Activated CD4-positive, alpha-beta T cell treated with anti-CD3 and anti-CD28 coated beads, Interleukin-2, amount 10 ng/mL, durations not matched to agents 24 days and 14 days (primary cell): ENCODE data around the gene NDRG3. TPM values are rescaled to one million over a fixed set of nuclear protein-coding genes. Genes with fewer than 3 reads are reported as not detected.
"Not testable (repeated sequence)": the region's sequence is repeated elsewhere in the genome, so short reads cannot be mapped to it uniquely, and the experiment has no call there.

ENCODE experiments used
- DNase-seq: peaks from one replicate; pipeline ENCODE4 v3.0.0; 2022
- H3K27ac Mint-ChIP-seq: one replicate; pipeline ENCODE4 v1.8.0; 2022; ENCODE audit warnings: mild to moderate bottlenecking, mixed read lengths
- H3K27me3 Mint-ChIP-seq: one replicate; pipeline ENCODE4 v1.8.0; 2022; ENCODE audit warnings: mixed read lengths
- H3K36me3 Mint-ChIP-seq: one replicate; pipeline ENCODE4 v1.8.0; 2022; ENCODE audit warnings: low read depth, mild to moderate bottlenecking, mixed read lengths
- H3K4me1 Mint-ChIP-seq: one replicate; pipeline ENCODE4 v1.8.0; 2021; ENCODE audit warnings: mixed read lengths
- H3K4me3 Mint-ChIP-seq: one replicate; pipeline ENCODE4 v1.8.0; 2022; ENCODE audit warnings: mild to moderate bottlenecking, moderate library complexity, mixed read lengths
- H3K9me3 Mint-ChIP-seq: one replicate; pipeline ENCODE4 v1.8.0; 2021; ENCODE audit warnings: mixed read lengths
- intact Hi-C: fragments of 100-400 bp; cut with micrococcal nuclease; formaldehyde crosslinking; loops from one replicate; pipeline ENCODE4 v1.15.1; 2023
- total RNA-seq: library from RNA; stranded (reverse); gene quantifications from 2 replicates; pipeline ENCODE4 v1.2.3, GENCODE V29; 2022

The NDRG3 gene
- total RNA-seq, 1 donor from 2014 or later = 24.7 TPM

DNA sequence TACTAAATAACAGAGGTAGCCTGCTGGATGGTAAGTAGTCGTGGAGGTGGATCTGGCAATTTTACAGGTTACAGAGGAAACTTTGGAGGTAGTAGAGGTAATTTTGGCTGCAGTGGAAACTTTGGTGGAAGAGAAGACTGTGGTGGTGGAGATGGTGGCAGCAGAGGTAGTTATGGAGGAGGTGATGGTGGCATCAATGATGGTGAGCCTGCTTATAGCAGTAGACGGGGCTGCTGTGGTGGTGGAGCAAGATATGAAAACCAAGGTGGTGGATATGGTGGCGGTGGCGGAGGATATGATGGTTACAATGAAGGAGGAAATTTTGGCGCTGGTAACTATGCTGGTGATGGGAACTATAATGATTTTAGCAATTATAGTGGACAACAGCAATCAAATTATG lies 125.0 kb downstream of the NDRG3 start:
- no peaks in the 10 kb centered on the region for H3K27me3 Mint-ChIP-seq
- H3K4me3 Mint-ChIP-seq = no peak overlapping the region
- peaks cover 39% of the 10 kb centered on the region for H3K36me3 Mint-ChIP-seq
- no peaks in the 10 kb centered on the region for H3K9me3 Mint-ChIP-seq
- H3K4me1 Mint-ChIP-seq = peaks cover 16% of the 10 kb centered on the region
- intact Hi-C loops = no loop called here
- no peak for DNase-seq
- H3K27ac Mint-ChIP-seq = no peak overlapping the region

DNA sequence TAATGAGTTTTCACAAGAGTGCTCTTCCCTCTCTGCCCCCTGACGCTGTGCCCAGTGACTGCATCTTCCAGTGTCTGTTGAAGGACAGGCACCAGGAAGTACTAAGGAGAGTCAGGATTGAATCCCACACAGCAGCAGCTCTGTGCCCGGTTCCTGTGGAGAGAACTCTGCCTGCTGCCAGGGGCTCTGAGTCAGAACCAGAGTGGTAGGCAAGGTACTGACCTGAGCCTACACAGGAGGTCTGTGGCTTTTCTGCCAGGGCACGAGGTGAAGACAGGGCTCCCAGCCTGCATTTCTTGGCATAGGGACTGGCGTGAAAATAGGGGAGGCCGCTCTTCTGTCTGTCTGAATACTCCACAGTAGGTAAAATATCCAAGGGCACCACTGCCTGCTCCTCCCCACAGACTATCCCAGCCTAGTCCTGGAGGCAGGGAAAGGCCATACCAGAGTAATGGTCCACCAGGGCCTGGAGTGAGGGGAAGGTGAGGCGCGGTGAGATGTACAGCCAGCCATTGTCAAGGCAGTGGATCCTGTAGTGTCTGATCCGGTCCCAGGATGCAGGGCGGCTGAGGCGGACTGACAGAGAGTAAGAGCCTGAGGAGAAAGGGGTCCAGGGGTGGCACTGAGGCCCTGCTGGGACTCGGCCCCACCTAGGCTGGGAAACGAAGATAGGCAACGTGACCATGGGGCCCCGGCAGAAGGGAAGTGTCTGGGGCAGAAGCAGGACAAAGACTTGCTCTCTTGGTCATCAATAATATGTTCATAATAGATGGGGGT lies 130.9 kb downstream of the NDRG3 start:
- Mint-ChIP-seq H3K27me3 (no peaks in the 10 kb centered on the region), H3K27ac (peak overlapping the region; percentile 20), H3K36me3 (peaks cover 46% of the 10 kb centered on the region), H3K9me3 (no peaks in the 10 kb centered on the region), H3K4me1 (peaks cover 11% of the 10 kb centered on the region), H3K4me3 (no peak overlapping the region)
- no peak for DNase-seq
- intact Hi-C loops = no loop called here

- DNase-seq = no peak
- Mint-ChIP-seq H3K9me3 (no peaks in the 10 kb centered on the region), H3K27me3 (no peaks in the 10 kb centered on the region), H3K4me3 (no peak overlapping the region), H3K36me3 (peaks cover 54% of the 10 kb centered on the region), H3K27ac (no peak overlapping the region), H3K4me1 (peaks cover 11% of the 10 kb centered on the region)
- intact Hi-C loops = loop anchor here (2.0 kb wide), 1 partner anchor 31 kb away; no protein-coding TSS in a partner anchor
Observed at GRCh38 chr20:36613974-36614373, 131.9 kb downstream of the NDRG3 start.

GRCh38 chr20:36611625-36612024 lies 134.3 kb downstream of the NDRG3 start:
- Mint-ChIP-seq H3K27ac (no peak overlapping the region), H3K36me3 (peaks cover 73% of the 10 kb centered on the region)

GRCh38 chr20:36608388-36608728 lies 137.5 kb downstream of the NDRG3 start:
- H3K27ac Mint-ChIP-seq, DNase-seq, H3K4me3 Mint-ChIP-seq, H3K9me3 Mint-ChIP-seq, H3K27me3 Mint-ChIP-seq: not testable (repeated sequence)
- intact Hi-C loops = loop anchor here (5.0 to 10.0 kb wide), 2 partner anchors 144 to 164 kb away; partner anchors contain the start of gene DSN1
- peaks cover 22% of the 10 kb centered on the region for H3K4me1 Mint-ChIP-seq
- peaks cover 59% of the 10 kb centered on the region for H3K36me3 Mint-ChIP-seq

More at GRCh38 chr20:36611625-36612024, 134.3 kb downstream of the NDRG3 start:
- H3K4me3 Mint-ChIP-seq = no peak overlapping the region
- H3K9me3 Mint-ChIP-seq = no peaks in the 10 kb centered on the region
- H3K4me1 Mint-ChIP-seq = peaks cover 20% of the 10 kb centered on the region
- no peaks in the 10 kb centered on the region for H3K27me3 Mint-ChIP-seq
- DNase-seq = no peak
- intact Hi-C loops = loop anchor here (2.0 kb wide), 1 partner anchor 33 kb away; no protein-coding TSS in a partner anchor

- Mint-ChIP-seq H3K4me3 (peak overlapping the region; percentile 100), H3K36me3 (peaks cover 55% of the 10 kb centered on the region)
Observed at GRCh38 chr20:36607586-36608387, 138.1 kb downstream of the NDRG3 start.

GRCh38 chr20:36606158-36607066 lies 139.5 kb downstream of the NDRG3 start:
- Mint-ChIP-seq H3K4me3 (peak overlapping the region; percentile 100), H3K27me3 (no peaks in the 10 kb centered on the region), H3K9me3 (no peaks in the 10 kb centered on the region), H3K27ac (peak overlapping the region; percentile 94), H3K4me1 (peaks cover 21% of the 10 kb centered on the region), H3K36me3 (peaks cover 43% of the 10 kb centered on the region)
- intact Hi-C loops = loop anchor here (5.0 to 10.0 kb wide), 2 partner anchors 142 to 166 kb away; partner anchors contain the start of gene DSN1
- peak; percentile 71 for DNase-seq

More at GRCh38 chr20:36607586-36608387, 138.1 kb downstream of the NDRG3 start:
- intact Hi-C loops = loop anchor here (5.0 to 10.0 kb wide), 2 partner anchors 143 to 165 kb away; partner anchors contain the start of gene DSN1
- no peak for DNase-seq
- peaks cover 20% of the 10 kb centered on the region for H3K4me1 Mint-ChIP-seq
- peak overlapping the region; percentile 70 for H3K27ac Mint-ChIP-seq
- no peaks in the 10 kb centered on the region for H3K9me3 Mint-ChIP-seq
- H3K27me3 Mint-ChIP-seq = no peaks in the 10 kb centered on the region

GRCh38 chr20:36605399-36606157 lies 140.3 kb downstream of the NDRG3 start, which contains the start of gene RAB5IF:
RAB5IF (plus strand) TSS chr20:36605779; CDS start chr20:36605952, 173 bp downstream.
- Mint-ChIP-seq H3K9me3 (no peaks in the 10 kb centered on the region), H3K27me3 (no peaks in the 10 kb centered on the region), H3K4me3 (peak within 1 kb of the TSS; percentile 100), H3K27ac (peak within 1 kb of the TSS; percentile 98), H3K36me3 (peaks cover 37% of the 10 kb centered on the region), H3K4me1 (peaks cover 21% of the 10 kb centered on the region)
- intact Hi-C loops = loop anchor here (1.0 to 10.0 kb wide), 8 partner anchors 10 to 167 kb away; partner anchors contain the start of genes DSN1, NDRG3 and TGIF2
- DNase-seq = peak; percentile 100

DNA sequence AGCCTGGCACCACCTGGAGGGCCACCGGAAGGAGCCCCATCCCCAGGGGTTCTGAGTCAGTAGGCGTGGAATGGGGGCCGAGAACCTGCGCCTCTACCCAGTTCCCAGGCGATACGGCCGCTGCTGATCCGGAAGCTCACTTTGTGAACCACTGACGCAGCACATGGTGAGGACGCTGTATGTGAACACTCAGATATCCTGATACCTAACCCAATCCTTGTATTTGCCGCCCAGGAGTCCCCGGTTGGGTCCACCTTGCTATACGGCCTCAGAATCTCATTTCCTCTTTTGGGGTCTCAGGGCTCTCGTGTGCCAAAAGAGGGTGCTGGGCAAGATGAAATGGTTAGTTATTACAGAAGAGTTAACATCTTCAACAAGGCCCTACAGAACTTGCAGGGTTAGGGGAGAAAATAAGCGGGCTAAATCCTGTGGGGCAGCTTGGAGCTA lies 140.9 kb downstream of the NDRG3 start:
- DNase-seq = peak; percentile 85
- peaks cover 24% of the 10 kb centered on the region for H3K4me1 Mint-ChIP-seq
- H3K4me3 Mint-ChIP-seq = peak overlapping the region; percentile 100
- no peaks in the 10 kb centered on the region for H3K9me3 Mint-ChIP-seq
- intact Hi-C loops = loop anchor here (1.0 to 10.0 kb wide), 8 partner anchors 10 to 167 kb away; partner anchors contain the start of genes DSN1, NDRG3 and TGIF2
- no peaks in the 10 kb centered on the region for H3K27me3 Mint-ChIP-seq
- H3K36me3 Mint-ChIP-seq = peaks cover 33% of the 10 kb centered on the region
- H3K27ac Mint-ChIP-seq = peak overlapping the region; percentile 98

Other genes with a start within 250 kb of the NDRG3 start
- gene MYL9, start 204.6 kb downstream of the NDRG3 start, total RNA-seq = 0.14 and 0.33 TPM in 2 replicates
- gene TGIF2, start 172.5 kb downstream of the NDRG3 start, total RNA-seq = 55.2 and 55.7 TPM in 2 replicates
- gene RAB5IF, start 140.3 kb downstream of the NDRG3 start, total RNA-seq = 114 and 122 TPM in 2 replicates
- gene SLA2, start 99.9 kb downstream of the NDRG3 start, total RNA-seq = 59.0 and 59.6 TPM in 2 replicates
- 23.8 and 24.5 TPM in 2 replicates for gene DSN1, start 27.7 kb upstream of the NDRG3 start, total RNA-seq
- gene TLDC2, start 130.0 kb upstream of the NDRG3 start, total RNA-seq = not detected in 2 replicates
- 51.6 TPM in 2 replicates for gene SAMHD1, start 205.6 kb upstream of the NDRG3 start, total RNA-seq